ENCODE results near the gene FBXL7.

Gene FBXL7

DNA sequence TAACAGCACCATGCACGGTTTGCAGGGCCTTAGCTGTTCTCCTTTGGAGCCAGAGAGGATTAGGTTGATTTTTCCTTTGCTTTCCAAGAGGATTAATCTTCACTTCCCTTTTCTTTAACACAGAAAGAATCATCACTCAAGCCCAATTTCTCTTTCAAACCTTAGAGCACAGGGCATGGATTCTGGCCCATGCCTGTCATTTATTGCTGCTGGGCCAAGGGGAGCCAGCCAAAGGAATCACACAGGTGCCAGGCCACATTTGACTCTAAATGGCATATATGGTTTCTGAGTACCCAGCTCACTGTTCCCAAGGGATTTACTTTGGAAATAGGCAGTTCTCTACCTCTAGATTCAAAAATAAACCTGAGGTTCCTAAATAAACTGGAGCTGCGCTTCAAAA, 58.3 kb downstream of the FBXL7 start:
- TF ChIP-seq, protein P1, sequence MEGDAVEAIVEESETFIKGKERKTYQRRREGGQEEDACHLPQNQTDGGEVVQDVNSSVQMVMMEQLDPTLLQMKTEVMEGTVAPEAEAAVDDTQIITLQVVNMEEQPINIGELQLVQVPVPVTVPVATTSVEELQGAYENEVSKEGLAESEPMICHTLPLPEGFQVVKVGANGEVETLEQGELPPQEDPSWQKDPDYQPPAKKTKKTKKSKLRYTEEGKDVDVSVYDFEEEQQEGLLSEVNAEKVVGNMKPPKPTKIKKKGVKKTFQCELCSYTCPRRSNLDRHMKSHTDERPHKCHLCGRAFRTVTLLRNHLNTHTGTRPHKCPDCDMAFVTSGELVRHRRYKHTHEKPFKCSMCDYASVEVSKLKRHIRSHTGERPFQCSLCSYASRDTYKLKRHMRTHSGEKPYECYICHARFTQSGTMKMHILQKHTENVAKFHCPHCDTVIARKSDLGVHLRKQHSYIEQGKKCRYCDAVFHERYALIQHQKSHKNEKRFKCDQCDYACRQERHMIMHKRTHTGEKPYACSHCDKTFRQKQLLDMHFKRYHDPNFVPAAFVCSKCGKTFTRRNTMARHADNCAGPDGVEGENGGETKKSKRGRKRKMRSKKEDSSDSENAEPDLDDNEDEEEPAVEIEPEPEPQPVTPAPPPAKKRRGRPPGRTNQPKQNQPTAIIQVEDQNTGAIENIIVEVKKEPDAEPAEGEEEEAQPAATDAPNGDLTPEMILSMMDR (IDR thresholded peaks at IDR 0.05): no peak

DNA sequence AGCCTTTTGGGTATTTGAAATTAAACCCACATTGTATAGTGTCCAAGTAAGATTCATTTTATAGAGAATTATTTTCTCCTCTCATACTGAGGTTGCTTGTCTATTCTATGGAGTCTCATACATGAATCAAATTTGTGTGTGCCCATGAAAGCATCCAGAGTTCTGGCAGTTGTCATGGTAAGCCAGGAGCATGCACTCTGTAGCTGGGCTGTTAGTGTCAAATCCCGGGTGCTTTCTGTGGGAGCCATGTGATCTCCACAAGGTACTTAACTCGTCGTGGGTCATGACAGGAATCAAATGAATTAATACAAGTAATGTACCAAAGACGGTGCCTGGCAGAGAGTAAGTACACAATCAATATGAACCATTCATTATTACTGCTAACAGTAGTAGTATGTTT, 58.7 kb downstream of the FBXL7 start:
- TF ChIP-seq, protein P1 (IDR thresholded peaks at IDR 0.05): no peak

DNA sequence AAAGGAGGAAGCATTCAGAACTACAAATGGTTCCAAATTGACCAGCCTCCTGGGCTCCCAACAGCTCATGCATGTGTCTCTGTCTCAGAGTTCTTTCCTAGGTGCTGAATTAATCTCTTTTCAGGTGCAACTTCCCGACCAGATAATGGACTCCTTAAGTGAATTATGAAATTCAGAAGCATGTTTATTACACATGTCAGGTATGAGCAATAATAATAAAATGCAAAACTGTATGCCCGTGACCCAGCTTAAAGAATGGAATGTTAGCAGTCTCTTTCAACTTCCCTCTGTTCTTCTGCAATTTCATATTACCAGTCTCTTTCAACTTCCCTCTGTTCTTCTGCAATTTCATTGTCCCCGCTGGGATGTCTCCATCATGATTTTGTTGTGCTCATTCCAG, 60.4 kb downstream of the FBXL7 start:
- TF ChIP-seq, protein P1 (IDR thresholded peaks at IDR 0.05): no peak

DNA sequence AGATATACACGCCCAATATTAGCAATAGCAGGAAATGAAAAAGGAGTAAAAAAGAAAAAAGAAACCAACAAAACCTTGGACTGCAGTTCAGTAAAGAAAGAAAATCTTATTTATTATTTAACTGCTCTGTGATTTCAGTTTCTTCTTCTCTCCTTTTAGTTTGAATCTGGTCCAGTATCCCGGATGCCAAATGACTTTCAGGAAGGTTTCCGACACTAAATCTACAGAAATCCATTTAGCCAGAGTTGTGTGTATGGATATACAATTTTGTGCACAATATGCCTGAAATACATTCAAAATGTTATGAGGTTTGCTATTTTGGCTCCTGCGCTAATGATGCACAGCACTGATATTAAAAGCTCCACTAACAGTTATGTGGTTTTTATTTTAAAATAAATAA, 64.5 kb downstream of the FBXL7 start:
- TF ChIP-seq, protein P1 (IDR thresholded peaks at IDR 0.05): no peak

DNA sequence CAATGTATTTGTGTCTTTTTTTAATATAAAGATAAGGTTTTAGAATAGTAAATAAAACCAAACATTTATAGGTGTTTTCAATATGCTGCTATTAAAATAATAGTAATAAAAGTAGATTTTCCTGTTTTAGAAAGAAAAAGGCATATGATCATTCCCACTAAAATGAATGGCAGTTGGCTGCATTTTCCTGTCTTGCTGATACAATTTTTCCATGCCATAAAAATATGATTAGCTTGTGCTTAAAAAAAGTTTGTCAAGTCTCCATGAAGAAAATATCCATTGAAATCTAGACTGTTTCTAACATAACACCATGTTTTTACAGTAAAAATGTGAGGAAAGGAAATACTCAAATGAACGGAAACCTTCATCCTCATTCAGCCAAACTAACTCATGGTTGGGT, 65.0 kb downstream of the FBXL7 start:
- TF ChIP-seq, protein P1 (IDR thresholded peaks at IDR 0.05): no peak

DNA sequence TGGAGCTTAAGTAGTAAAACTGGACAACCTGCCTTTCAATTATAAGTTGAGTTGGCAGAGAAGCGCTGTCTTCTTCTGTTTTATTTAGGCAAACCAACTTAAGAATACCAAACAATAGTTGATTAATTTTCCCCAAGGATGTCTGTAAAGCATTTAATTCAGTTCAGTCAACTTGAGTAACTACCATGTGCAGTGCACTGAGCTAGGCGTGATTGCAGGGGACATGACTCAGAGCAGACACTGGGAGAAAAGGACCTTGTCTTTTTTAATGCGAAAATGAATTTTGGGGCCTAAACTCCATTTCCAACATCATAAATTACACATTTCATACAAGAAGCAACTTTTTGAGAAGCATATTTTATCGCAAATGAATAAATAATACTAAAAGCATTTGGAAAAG, 66.3 kb downstream of the FBXL7 start:
- TF ChIP-seq, protein P1 (IDR thresholded peaks at IDR 0.05): no peak

DNA sequence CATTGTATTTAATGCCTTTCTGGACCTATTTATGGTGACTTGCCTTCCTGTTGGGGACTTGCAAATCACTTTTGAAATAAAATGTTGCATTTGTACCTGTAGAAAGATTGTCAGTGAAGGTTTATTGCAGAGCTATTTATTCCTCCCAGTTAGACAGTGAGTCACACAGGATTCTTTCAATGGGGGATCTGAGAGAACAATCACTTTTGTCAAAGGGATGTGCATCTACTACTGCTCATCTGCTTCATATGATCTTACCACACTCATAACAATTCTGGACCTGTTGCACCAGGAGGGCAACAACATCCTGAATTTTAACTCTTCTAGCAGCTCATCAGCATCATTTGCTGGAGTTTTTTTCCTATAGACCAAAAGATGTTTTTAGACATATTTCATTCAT, 66.8 kb downstream of the FBXL7 start:
- TF ChIP-seq, protein P1 (IDR thresholded peaks at IDR 0.05): no peak

DNA sequence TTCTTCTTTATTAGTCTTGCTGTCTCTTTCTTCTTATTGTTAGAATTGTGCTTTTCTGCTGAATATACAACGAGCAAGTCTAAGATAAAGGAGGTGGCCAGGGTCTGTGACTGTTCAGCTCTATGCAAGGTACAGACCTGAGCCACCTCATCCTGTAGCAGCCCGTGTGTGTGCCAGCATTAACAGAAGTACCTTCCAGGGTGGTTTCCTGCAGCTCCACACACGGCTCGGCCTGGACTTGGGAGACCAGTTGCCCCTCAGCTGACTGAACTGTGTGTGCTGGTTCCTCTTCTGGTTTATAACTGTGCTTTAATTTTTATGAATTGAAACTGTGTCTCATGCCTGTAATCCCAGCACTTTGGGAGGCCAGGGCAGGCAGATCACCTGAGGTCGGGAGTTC, 70.5 kb downstream of the FBXL7 start:
- TF ChIP-seq, protein P1 (IDR thresholded peaks at IDR 0.05): no peak
